Putamen (tissue), 1 donor: ENCODE measurements around the gene PIAS1.
A peak's percentile ranks its signal among the peaks of the same experiment; 100 is the strongest.
"Not testable (repeated sequence)": the region's sequence is repeated elsewhere in the genome, so short reads cannot be mapped to it uniquely, and the experiment has no call there.

Experiments used
- DNase-seq: peaks from one replicate; pipeline ENCODE4 v3.0.0-alpha.2; 2016; ENCODE audit warnings: low spot score

PIAS1 gene

GRCh38 chr15:68218847-68219798 is 165.0 kb downstream of the PIAS1 start:
- no peak for DNase-seq

- DNase-seq, result no peak
These were observed 166.4 kb downstream of the PIAS1 start for GRCh38 chr15:68220489-68220888.

- no peak for DNase-seq
These were observed 166.9 kb downstream of the PIAS1 start for GRCh38 chr15:68220967-68221366.

GRCh38 chr15:68221530-68222431 is 167.7 kb downstream of the PIAS1 start:
- DNase-seq, result not testable (repeated sequence)

- not testable (repeated sequence) for DNase-seq
These were observed 168.3 kb downstream of the PIAS1 start for GRCh38 chr15:68222432-68222743.

GRCh38 chr15:68223171-68223570 is 169.1 kb downstream of the PIAS1 start:
- DNase-seq, result no peak

- no peak for DNase-seq
These were observed 170.0 kb downstream of the PIAS1 start for GRCh38 chr15:68224108-68224507.

GRCh38 chr15:68224546-68225250 is 170.6 kb downstream of the PIAS1 start:
- no peak for DNase-seq

- DNase-seq, result not testable (repeated sequence)
These were observed 171.3 kb downstream of the PIAS1 start for GRCh38 chr15:68225442-68225841.

- DNase-seq, result no peak
These were observed 173.6 kb downstream of the PIAS1 start for GRCh38 chr15:68227643-68228142.

GRCh38 chr15:68228143-68228970 is 174.2 kb downstream of the PIAS1 start:
- no peak for DNase-seq

- no peak for DNase-seq
These were observed 174.9 kb downstream of the PIAS1 start for GRCh38 chr15:68228971-68229385.

GRCh38 chr15:68229386-68230156 is 175.5 kb downstream of the PIAS1 start, which contains the start of gene CLN6:
Gene CLN6 (minus strand): TSS chr15:68229728. CDS start chr15:68229584, 144 bp downstream.
- peak; percentile 83 for DNase-seq

GRCh38 chr15:68230157-68231100 is 176.3 kb downstream of the PIAS1 start:
- no peak for DNase-seq

- DNase-seq, result no peak
These were observed 177.1 kb downstream of the PIAS1 start for GRCh38 chr15:68231102-68231818.

GRCh38 chr15:68232449-68232848 is 178.3 kb downstream of the PIAS1 start:
- no peak for DNase-seq

GRCh38 chr15:68232937-68233336 is 178.8 kb downstream of the PIAS1 start:
- DNase-seq, result no peak

GRCh38 chr15:68234060-68234459 is 179.9 kb downstream of the PIAS1 start:
- no peak for DNase-seq
